NK-92 treated with Interleukin-12 subunit alpha and Interleukin-12 subunit beta, amount 100 ng/mL, for 24 hours (cell line): ENCODE data around the gene DUOX2.
"Not testable (repeated sequence)": the region's sequence is repeated elsewhere in the genome, so short reads cannot be mapped to it uniquely, and the experiment has no call there.

Experiments
- DNase-seq: peaks from one replicate; lab custom pipeline; 2025; lab: John Stamatoyannopoulos, UW

DUOX2 gene

GRCh38 chr15:45138814-45139765 is 25.1 kb upstream of the DUOX2 start:
- DNase-seq: no peak

GRCh38 chr15:45137703-45138102 is 23.7 kb upstream of the DUOX2 start:
- DNase-seq: no peak

DNA sequence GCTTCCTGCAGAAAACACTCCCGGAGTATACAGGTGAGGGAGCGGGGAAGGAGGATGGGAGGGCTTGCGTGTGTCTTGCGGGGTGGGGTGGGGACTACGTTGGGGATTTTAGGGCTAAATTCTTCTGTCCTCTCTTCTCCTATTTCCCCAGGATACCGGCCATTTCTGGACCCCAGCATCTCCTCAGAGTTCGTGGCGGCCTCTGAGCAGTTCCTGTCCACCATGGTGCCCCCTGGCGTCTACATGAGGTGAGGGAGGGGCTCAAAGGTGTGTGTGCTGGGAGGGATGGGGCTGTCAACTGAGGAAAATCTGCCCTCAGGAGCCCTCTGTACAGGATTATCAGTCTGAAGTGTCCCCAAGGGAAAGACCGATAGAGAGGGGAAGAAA is 22.4 kb upstream of the DUOX2 start:
- no peak for DNase-seq

GRCh38 chr15:45135705-45136377 is 21.9 kb upstream of the DUOX2 start:
- not testable (repeated sequence) for DNase-seq

GRCh38 chr15:45134682-45135604 is 21.0 kb upstream of the DUOX2 start:
- DNase-seq: no peak

GRCh38 chr15:45134046-45134445 is 20.1 kb upstream of the DUOX2 start:
- DNase-seq: no peak

GRCh38 chr15:45133561-45133920 is 19.6 kb upstream of the DUOX2 start:
- DNase-seq: no peak

DNA sequence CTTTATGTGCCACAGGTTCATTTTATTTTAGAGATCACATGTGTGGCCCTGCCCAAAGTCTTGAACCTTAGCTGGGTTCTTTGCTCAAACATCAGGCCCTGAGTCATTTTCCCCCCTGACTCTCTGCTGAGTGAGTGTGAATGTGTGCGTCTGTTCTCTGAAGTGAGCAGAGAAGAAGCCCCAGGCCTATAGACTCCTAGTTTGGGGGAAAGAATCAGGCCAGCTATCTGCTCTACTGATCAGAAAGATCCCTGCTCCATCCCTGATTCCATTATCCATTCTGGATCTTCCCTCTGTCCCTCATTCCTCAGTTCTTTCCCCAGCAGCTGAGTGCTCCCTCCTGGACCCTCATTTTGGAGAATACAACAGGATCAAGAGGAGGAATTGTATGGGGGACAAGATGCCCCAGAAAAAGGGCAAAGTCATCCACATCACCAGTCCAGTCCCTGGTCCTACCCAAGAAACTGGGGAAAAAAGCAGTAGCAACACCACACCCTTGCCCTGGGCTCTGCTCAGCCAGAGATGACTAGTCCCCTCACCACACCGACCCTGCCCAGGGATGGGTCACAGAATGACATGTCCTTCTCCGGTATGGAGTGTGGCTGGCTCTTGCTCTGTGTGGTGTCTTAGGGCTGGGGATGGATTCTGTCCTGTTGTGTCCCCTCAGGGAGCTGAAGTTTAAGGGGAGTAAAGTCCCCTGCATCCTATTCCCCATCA is 19.0 kb upstream of the DUOX2 start:
- no peak for DNase-seq

GRCh38 chr15:45131510-45131909 is 17.5 kb upstream of the DUOX2 start:
- no peak for DNase-seq

- no peak for DNase-seq
Observed at GRCh38 chr15:45130291-45131000, 16.5 kb upstream of the DUOX2 start.

GRCh38 chr15:45129651-45130129 is 15.7 kb upstream of the DUOX2 start, which contains the start of the genes DUOX1 and DUOXA1:
TSS of gene DUOX1 (plus strand) at chr15:45129994. CDS start at chr15:45131967, 1,973 bp downstream.
TSS of gene DUOXA1 (minus strand) at chr15:45129879. CDS start at chr15:45123014, 6,865 bp downstream.
- no peak for DNase-seq

GRCh38 chr15:45128971-45129639 is 15.1 kb upstream of the DUOX2 start:
- DNase-seq: no peak

GRCh38 chr15:45126535-45127158 is 12.7 kb upstream of the DUOX2 start:
- DNase-seq: no peak

DNA sequence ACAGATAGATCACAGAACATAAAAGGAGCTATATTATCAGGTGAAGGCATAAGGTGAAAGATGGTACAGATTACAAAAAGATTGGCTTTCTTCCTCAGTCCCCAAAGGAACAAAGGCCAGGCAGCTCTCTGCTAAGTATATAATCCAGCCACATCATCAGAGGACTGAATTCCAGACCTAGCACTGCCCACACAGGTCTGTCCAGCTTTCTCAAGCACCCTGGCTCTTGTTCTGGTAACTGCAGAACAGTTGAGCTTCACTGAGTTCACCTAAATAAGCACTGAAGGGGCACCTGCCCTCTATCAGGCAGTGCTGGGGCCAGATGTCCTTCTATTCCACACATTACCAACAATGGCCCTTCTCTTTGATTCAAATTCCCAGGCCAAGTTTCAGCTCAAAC is 9.4 kb upstream of the DUOX2 start:
- DNase-seq: no peak

- no peak for DNase-seq
Observed at GRCh38 chr15:45122719-45123118, 8.7 kb upstream of the DUOX2 start.

DNA sequence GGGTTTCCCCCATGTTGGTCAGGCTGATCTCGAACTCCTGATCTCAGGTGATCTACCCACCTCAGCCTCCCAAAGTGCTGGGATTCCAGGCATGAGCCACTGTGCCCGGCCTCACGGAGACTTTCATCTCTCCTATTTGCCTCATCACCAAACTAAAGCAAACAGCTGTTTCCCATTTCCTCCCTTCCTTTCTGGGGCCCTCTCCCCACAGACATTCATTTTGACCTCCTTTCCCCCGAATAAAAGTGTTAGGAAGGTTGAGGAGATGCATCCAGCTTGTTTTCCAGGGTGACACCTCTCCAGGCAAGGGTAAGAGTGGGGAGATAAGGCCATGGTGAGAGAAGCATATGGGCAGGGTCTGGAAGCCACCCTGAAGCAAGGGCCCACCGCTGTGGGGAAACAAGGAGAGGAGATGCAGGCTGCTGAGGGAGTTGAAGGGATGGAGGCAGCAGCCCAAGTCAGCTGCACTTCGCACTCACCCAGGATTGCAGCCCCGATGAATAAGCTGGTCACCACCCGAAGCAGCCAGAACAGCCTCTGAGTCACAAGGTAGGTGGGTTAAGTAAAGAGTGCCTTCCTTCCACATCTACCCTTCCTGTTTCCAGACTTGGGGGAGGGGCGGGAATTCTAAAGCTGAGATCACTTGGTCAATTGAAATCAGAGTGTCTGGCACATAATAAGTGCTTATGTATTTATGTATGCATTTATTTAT is 7.9 kb upstream of the DUOX2 start:
- peak; percentile 17 for DNase-seq

DNA sequence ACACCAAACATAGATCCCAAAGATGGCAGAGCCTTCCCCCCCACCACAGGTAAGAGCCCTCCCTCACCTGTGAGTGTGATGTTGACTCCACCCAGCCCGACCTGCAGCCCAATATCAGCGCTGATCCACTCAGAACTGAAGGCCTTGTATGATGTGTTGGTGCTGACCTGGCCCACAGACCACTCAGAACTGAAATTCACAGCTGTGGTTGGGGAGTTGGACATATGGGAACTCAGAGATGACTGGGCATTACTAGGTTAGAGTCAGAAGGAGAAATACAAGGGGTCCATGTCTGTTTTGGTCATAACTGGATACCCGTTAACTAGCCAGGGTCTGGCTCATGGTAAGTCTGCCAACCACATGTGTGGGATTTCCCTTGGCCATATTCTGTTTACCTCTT is 7.0 kb upstream of the DUOX2 start:
- no peak for DNase-seq

DNA sequence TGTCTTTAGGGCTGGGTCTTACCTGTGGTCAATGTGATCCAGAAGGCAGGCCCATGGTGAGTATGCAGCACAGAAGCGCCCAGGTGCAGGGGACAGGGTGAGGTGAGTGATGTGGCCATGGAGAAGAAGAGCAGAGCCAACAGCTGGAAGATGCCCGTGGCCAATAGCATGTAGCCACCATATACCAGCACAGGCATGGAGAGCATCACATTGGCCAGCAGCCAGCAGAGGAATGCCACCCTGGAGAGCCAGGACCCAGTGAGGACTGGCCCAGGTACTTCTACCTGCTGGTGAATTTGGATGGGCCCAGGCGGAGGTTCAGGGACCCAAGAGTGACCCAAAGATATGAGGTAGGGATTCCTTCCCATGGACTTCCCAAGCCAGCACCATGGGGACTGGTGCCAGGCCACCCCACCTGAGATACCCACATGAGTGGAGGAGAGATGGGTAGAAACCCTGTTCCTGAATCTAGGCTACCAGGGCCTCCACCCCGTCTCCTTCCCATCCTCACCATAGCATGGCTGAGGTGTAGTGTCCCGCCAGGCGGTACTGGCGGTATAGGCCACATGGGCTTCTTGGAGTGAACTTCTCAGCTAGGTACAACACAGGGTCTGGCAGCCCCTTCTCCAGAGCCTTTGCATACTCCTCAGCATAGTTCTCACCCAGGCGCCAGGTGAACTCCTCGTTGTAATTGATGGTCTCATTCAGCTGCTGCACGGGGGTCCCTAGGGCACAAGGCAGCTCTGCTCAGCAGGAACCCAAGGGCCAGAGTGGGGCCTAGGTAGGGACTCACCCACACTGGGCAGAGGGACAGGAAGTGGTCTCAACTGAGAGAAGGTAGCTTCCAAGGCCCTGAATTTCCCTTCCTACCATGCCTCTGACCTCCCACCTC is 6.4 kb upstream of the DUOX2 start:
- no peak for DNase-seq
